Measurements from ENCODE around the gene KIAA0930.

The KIAA0930 gene

GRCh38 chr22:45270095-45271020 is 29.7 kb upstream of the KIAA0930 start:
- no peaks in the 10 kb centered on the region for H3K9me3 ChIP-seq (ENCODE audit: control insufficient read depth, insufficient read depth, low read depth, low read length)
- no peak overlapping the region for H3K27ac ChIP-seq (ENCODE audit: extremely low read depth, low read depth, low read length)
- ChIA-PET POLR2A (no interaction called here), CTCF (interaction anchor here (0.6 to 4.5 kb wide), 9 partner anchors 13 to 1386 kb away, joined by 3 to 25 read pairs (median 4); partner anchors contain the start of gene FBLN1)
- peaks cover 4% of the 10 kb centered on the region; the same call in 1 of the 2 replicates for H3K4me1 ChIP-seq (ENCODE audit: control insufficient read depth, insufficient read depth, low read length)
- H3K36me3 ChIP-seq (ENCODE audit: control insufficient read depth in 2 of 2, insufficient read depth in 1 of 2, low read length in 2 of 2) = no peaks in the 10 kb centered on the region
- H3K4me3 ChIP-seq (ENCODE audit: low read depth, low read length) = no peak overlapping the region
- TF ChIP-seq ZNF24 (tag by site-specific recombination; IDR thresholded peaks at IDR 0.05) (peak; percentile 64), ZNF18 (tag by site-specific recombination; IDR thresholded peaks at IDR 0.05) (no peak), SP7 (tag by site-specific recombination; IDR thresholded peaks at IDR 0.05) (no peak), ZIC2 (tag by site-specific recombination; IDR thresholded peaks at IDR 0.05) (peak; percentile 88), ZNF768 (tag by site-specific recombination; IDR thresholded peaks at IDR 0.05) (0 out of 2 replicates have a peak, but pooled peaks have one; percentile 47), ZNF248 (tag by site-specific recombination; IDR thresholded peaks at IDR 0.05) (no peak), ZNF785 (tag by site-specific recombination; IDR thresholded peaks at IDR 0.05) (no peak)

- ChIA-PET POLR2A (no interaction called here), CTCF (interaction anchor here (0.6 to 4.5 kb wide), 7 partner anchors 49 to 297 kb away, joined by 3 to 25 read pairs (median 4); partner anchors contain the start of gene FBLN1)
- Histone ChIP-seq H3K4me3 (ENCODE audit: low read depth, low read length) (peak overlapping the region; percentile 56), H3K36me3 (ENCODE audit: control insufficient read depth in 2 of 2, insufficient read depth in 1 of 2, low read length in 2 of 2) (no peaks in the 10 kb centered on the region), H3K9me3 (ENCODE audit: control insufficient read depth, insufficient read depth, low read depth, low read length) (no peaks in the 10 kb centered on the region), H3K4me1 (ENCODE audit: control insufficient read depth, insufficient read depth, low read length) (peaks cover 4% of the 10 kb centered on the region; the same call in 1 of the 2 replicates), H3K27ac (ENCODE audit: extremely low read depth, low read depth, low read length) (peak overlapping the region; percentile 28; the same call in 1 of the 2 replicates)
- TF ChIP-seq PATZ1 (tag by site-specific recombination; IDR thresholded peaks at IDR 0.05) = peak; percentile 70
- no peak for TF ChIP-seq ZNF585B (tag by site-specific recombination; IDR thresholded peaks at IDR 0.05)
- no peak for TF ChIP-seq ZBTB20 (tag by site-specific recombination; IDR thresholded peaks at IDR 0.05)
- no peak for TF ChIP-seq ZNF76 (tag by site-specific recombination; IDR thresholded peaks at IDR 0.05; ENCODE audit: borderline replicate concordance, low read depth)
- TF ChIP-seq ZNF148 (tag by site-specific recombination; IDR thresholded peaks at IDR 0.05; ENCODE audit: borderline replicate concordance) = no peak
- TF ChIP-seq BCL11A (tag by site-specific recombination; IDR thresholded peaks at IDR 0.05; ENCODE audit: low read depth) = no peak
- peak; percentile 49 for TF ChIP-seq ZBTB26 (tag by site-specific recombination; optimal IDR thresholded peaks at IDR 0.05)
- no peak for TF ChIP-seq ZBTB1 (tag by site-specific recombination; IDR thresholded peaks at IDR 0.05)
- TF ChIP-seq ZNF785 (tag by site-specific recombination; IDR thresholded peaks at IDR 0.05) = no peak
- TF ChIP-seq ZFHX2 (tag by site-specific recombination; conservative IDR thresholded peaks at IDR 0.05) = peak; percentile 63
- no peak for TF ChIP-seq ZBTB49 (tag by site-specific recombination; IDR thresholded peaks at IDR 0.05; ENCODE audit: low read depth)
- no peak; the same call in 1 of the 2 replicates for TF ChIP-seq KLF1 (tag by site-specific recombination; IDR thresholded peaks at IDR 0.05)
- no peak for TF ChIP-seq ZFP37 (tag by site-specific recombination; IDR thresholded peaks at IDR 0.05)
- no peak for TF ChIP-seq SALL2 (tag by site-specific recombination; IDR thresholded peaks at IDR 0.05; ENCODE audit: borderline replicate concordance)
- TF ChIP-seq GLIS1 (tag by site-specific recombination; IDR thresholded peaks at IDR 0.05) = peak; percentile 48; the same call in 1 of the 2 replicates
Measured at GRCh38 chr22:45268958-45269844, 28.5 kb upstream of the KIAA0930 start.
